Stimulated activated naive CD8-positive, alpha-beta T cell treated with anti-CD3 and anti-CD28 coated beads, Interleukin-15, Interleukin-2, amounts not matched to agents 100 ng/mL and 50 ng/mL, for 24 hours (primary cell): Measurements from ENCODE around the gene AFG1L.
"Not testable (repeated sequence)": the region's sequence is repeated elsewhere in the genome, so short reads cannot be mapped to it uniquely, and the experiment has no call there.

ENCODE experiments used
- H3K27ac Mint-ChIP-seq: one replicate; pipeline ENCODE4 v1.8.0; 2021; ENCODE audit warnings: mild to moderate bottlenecking, mixed read lengths
- H3K27me3 Mint-ChIP-seq: one replicate; pipeline ENCODE4 v1.8.0; 2021; ENCODE audit warnings: mixed read lengths
- H3K36me3 Mint-ChIP-seq: one replicate; pipeline ENCODE4 v1.8.0; 2021; ENCODE audit warnings: low read depth, mixed read lengths
- H3K4me1 Mint-ChIP-seq: one replicate; pipeline ENCODE4 v1.8.0; 2021; ENCODE audit warnings: low read depth, mixed read lengths
- H3K4me3 Mint-ChIP-seq: one replicate; pipeline ENCODE4 v1.8.0; 2021; ENCODE audit warnings: mild to moderate bottlenecking, mixed read lengths
- H3K9me3 Mint-ChIP-seq: one replicate; pipeline ENCODE4 v1.8.0; 2021; ENCODE audit warnings: mixed read lengths

Gene AFG1L

GRCh38 chr6:108507316-108507715 lies 212.5 kb downstream of the AFG1L start:
- Mint-ChIP-seq H3K27me3 (no peaks in the 10 kb centered on the region), H3K4me1 (no peaks in the 10 kb centered on the region), H3K27ac (no peak overlapping the region), H3K36me3 (peaks cover 36% of the 10 kb centered on the region), H3K4me3 (no peak overlapping the region), H3K9me3 (no peaks in the 10 kb centered on the region)

GRCh38 chr6:108510461-108511319 lies 215.8 kb downstream of the AFG1L start:
- Mint-ChIP-seq H3K27me3 (no peaks in the 10 kb centered on the region), H3K27ac (no peak overlapping the region), H3K4me1 (no peaks in the 10 kb centered on the region), H3K9me3 (no peaks in the 10 kb centered on the region), H3K36me3 (peaks cover 20% of the 10 kb centered on the region), H3K4me3 (no peak overlapping the region)

DNA sequence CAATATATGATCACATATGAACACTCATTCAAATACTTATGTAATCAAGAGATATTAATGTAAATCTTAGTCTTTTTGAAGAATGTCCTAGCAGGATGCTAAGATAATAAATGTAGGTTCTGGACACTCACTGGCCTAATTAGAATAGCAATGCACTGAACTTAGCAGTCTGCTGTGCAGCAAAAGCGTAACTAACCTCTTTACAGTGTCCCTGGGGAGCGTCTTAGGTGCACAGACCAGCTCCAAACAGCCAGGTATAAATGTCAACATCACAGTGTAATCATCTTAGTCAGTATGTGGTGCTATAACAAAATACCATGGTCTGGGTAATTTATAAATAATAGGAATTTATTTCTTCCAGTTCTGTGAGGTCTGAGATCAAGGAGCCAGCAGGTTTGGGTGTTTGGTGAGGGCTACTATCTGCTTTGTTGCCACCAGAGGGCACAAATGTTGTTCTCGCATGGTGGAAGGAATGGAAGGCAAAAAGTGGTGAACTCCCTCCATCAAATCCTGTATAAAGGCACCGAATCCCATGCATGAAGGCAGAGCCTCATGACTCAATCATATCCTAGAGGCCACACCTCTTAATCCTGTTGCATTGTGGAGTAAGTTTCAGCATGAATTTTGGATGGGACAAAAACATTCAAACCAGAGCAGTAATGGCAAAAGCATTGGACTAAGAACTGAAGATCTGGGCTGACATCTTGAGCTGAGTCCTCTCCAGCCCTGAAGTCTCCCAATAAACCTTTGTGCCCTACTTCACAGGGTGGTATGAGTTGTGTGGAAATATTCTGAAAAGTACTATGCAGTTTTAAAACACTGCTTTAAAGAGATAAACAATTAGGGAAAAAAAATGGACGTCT lies 224.1 kb downstream of the AFG1L start:
- Mint-ChIP-seq H3K27ac (no peak overlapping the region), H3K4me1 (no peaks in the 10 kb centered on the region), H3K4me3 (no peak overlapping the region), H3K36me3 (peaks cover 4% of the 10 kb centered on the region), H3K9me3 (no peaks in the 10 kb centered on the region), H3K27me3 (no peaks in the 10 kb centered on the region)

DNA sequence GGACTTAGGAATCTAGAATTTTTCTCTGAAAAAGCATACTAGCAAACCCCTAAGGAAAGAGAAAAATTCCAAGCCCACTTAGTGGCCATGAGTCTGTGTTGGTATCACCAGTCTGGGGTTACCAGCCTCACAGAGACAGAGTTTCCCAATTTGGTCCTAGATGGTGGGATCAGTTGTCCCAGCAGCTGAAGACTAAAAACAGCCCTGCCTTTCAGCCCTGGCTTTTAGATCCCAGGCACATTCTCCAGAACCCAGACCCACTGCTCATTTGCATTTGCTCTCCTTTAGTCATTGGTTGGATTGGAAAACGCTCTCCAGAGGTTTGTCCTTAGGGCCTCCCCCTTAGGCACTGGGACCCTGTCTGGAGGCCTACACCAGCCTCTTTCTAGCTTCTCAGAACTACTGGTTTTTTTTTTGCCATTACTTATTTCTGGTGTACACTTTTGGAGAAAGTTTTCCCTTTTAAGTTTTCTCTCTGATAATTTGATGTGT lies 226.8 kb downstream of the AFG1L start:
- Mint-ChIP-seq H3K9me3 (no peaks in the 10 kb centered on the region), H3K27me3 (no peaks in the 10 kb centered on the region), H3K4me3 (no peak overlapping the region), H3K36me3 (peaks cover 4% of the 10 kb centered on the region), H3K27ac (no peak overlapping the region), H3K4me1 (no peaks in the 10 kb centered on the region)

- peaks cover 4% of the 10 kb centered on the region for H3K36me3 Mint-ChIP-seq
- H3K9me3 Mint-ChIP-seq = no peaks in the 10 kb centered on the region
- H3K4me3 Mint-ChIP-seq = no peak overlapping the region
- no peaks in the 10 kb centered on the region for H3K27me3 Mint-ChIP-seq
- no peak overlapping the region for H3K27ac Mint-ChIP-seq
- no peaks in the 10 kb centered on the region for H3K4me1 Mint-ChIP-seq
Observed at GRCh38 chr6:108523697-108524096, 228.8 kb downstream of the AFG1L start.

GRCh38 chr6:108524528-108525248 lies 229.8 kb downstream of the AFG1L start:
- no peak overlapping the region for H3K4me3 Mint-ChIP-seq
- H3K4me1 Mint-ChIP-seq = no peaks in the 10 kb centered on the region
- H3K27me3 Mint-ChIP-seq = no peaks in the 10 kb centered on the region
- H3K27ac Mint-ChIP-seq = no peak overlapping the region
- H3K9me3 Mint-ChIP-seq = no peaks in the 10 kb centered on the region
- peaks cover 4% of the 10 kb centered on the region for H3K36me3 Mint-ChIP-seq

DNA sequence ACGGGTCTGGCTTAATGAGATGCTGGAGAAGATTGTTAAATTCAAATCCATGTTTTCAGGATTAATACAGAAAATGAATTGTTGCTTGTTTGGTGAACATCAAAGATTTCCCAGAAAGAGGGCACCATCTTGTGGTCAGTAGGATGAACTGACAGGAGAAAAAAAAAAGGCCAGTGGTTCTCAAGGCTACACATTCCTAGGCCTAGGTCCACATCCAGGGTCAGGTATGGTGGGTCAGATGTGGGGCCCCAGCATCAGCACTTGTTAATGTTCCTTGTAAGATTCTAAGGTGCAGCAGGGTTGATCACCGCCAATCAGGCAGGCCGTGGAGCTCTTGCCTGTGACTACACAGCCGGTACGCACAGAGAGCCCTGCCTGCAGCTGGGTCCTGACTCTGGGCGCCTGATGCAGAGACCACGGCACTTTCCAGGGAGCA lies 231.9 kb downstream of the AFG1L start:
- no peaks in the 10 kb centered on the region for H3K9me3 Mint-ChIP-seq
- peaks cover 4% of the 10 kb centered on the region for H3K36me3 Mint-ChIP-seq
- H3K4me3 Mint-ChIP-seq = no peak overlapping the region
- H3K27me3 Mint-ChIP-seq = no peaks in the 10 kb centered on the region
- H3K4me1 Mint-ChIP-seq = no peaks in the 10 kb centered on the region
- H3K27ac Mint-ChIP-seq = no peak overlapping the region

DNA sequence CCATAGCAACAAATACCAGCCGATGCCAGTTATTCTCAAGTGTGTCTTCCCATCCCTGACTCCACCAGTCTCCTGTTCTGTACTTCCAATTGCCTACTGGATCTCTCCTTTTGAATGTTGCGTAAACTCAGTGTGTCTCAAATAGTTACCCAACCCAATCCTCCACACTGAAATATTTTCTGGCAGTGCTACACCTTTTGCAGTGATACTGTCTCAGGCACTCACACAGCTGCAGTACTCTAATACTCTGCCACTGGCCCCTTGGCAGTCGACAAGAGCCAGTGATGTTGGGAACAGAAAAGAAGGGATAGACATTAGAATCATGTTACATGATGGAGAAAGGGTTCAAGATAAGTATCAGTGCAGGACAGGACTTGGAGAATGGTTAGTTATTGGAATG lies 234.0 kb downstream of the AFG1L start:
- Mint-ChIP-seq H3K27me3 (no peaks in the 10 kb centered on the region), H3K9me3 (no peaks in the 10 kb centered on the region)

GRCh38 chr6:108531332-108531731 lies 236.5 kb downstream of the AFG1L start:
- no peak overlapping the region for H3K27ac Mint-ChIP-seq
- H3K4me1 Mint-ChIP-seq = no peaks in the 10 kb centered on the region
- H3K9me3 Mint-ChIP-seq = no peaks in the 10 kb centered on the region
- no peak overlapping the region for H3K4me3 Mint-ChIP-seq
- no peaks in the 10 kb centered on the region for H3K36me3 Mint-ChIP-seq
- no peaks in the 10 kb centered on the region for H3K27me3 Mint-ChIP-seq

More for the DNA sequence above, 234.0 kb downstream of the AFG1L start:
- no peaks in the 10 kb centered on the region for H3K36me3 Mint-ChIP-seq
- no peaks in the 10 kb centered on the region for H3K4me1 Mint-ChIP-seq
- no peak overlapping the region for H3K27ac Mint-ChIP-seq
- H3K4me3 Mint-ChIP-seq = no peak overlapping the region

DNA sequence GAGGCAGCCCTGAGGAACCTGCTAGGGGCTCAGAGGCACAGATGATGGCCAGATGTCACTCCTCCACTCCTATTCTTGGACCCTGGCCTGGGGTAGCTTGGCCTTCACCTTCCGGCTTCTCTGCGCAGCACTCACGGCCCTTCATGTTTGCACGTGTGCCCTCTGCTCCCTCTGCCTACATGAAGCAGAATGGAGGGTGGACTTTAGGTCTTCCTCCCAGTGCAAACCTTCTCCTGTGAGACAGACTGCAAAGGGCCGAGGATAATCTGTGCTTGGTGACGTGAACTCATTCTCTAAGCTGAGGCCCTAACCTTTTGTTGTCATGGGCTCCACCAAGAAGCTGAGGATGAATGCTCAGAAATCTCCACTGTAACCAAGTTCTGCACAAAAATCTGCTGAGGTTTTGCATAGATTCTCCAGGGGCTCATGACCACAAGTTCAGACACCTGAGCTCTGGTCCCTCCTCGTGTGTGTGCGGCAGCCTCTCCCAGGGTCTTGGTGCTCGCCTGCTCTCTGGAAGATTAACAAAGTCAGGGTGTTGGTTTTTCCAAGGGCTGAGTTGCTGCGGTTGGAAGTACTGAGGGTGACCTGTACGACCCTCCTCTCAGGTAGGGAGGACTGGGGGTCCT lies 240.4 kb downstream of the AFG1L start:
- Mint-ChIP-seq H3K9me3 (peaks cover 4% of the 10 kb centered on the region), H3K27ac (no peak overlapping the region), H3K4me1 (no peaks in the 10 kb centered on the region), H3K27me3 (peaks cover 3% of the 10 kb centered on the region), H3K36me3 (no peaks in the 10 kb centered on the region), H3K4me3 (no peak overlapping the region)

DNA sequence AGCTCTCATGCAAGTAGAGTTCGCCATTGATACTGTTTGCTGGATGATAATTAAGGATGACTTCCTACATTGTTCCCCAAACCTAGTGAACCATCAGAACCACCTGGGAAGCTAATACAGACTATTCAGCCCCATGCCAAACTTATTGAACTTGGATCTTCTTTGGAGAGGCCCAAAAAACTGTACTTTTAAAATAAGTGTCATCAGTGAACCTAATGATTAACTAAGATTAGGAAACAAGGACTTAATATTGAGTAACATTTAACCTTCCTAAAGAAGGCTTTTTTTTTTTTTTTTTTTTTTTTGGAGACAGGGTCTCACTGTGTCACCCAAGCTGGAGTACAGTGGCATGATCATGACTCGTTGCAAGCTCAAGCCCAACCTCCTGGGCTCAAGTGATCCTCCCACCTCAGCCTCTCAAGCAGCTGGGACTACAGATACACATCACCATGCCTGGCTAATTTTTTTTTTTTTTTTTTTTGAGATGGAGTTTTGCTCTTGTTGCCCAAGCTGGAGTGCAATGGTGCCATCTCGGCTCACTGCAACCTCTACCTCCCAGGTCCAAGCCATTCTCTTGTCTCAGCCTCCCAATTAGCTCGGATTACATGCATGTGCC lies 241.2 kb downstream of the AFG1L start:
- not testable (repeated sequence) for H3K36me3 Mint-ChIP-seq, H3K27me3 Mint-ChIP-seq, H3K4me3 Mint-ChIP-seq, H3K4me1 Mint-ChIP-seq, H3K27ac Mint-ChIP-seq, H3K9me3 Mint-ChIP-seq

DNA sequence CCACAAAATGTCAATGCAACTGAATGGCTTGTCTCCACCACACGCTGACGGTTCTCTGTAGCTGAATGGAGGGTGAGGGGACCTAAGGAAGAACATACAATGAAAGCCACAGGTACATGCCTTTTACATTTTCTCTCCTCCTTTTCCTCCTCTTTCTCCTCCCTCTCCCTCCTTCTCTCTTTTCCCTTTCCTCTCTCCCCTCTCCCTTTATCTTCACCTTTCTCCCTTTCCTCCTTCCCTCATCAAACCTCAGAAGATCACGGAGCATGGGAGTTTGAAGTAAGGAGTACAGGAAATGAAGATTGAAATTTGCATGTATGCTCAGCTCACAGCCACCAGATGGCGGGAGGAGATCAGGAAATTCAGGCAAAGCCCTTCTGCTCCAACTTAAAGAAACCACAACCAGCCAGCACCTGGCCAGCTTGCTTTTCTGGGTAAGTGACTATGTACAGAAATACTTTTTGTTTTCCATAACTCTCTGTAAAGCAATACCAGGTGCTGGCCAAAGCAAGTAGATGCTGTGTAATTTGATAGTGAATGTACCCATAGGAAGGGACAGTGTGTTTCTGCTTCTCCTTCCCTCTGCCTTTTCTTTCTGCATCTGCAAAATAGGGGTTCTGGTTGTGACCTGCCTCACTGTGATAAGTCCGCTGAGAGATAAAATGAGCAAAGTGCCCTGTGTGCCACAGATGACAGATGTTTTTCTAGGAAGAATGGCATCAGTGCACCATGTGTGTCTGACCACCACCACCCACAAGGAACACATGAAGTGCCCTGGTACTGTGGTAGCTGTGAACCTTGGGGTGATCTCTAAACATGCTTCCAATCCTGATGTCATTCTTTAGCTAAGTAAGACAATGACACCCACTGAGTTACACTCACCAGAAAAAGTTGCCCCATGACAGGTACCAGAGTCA lies 247.2 kb downstream of the AFG1L start:
- Mint-ChIP-seq H3K4me3 (no peak overlapping the region), H3K27ac (no peak overlapping the region), H3K4me1 (peaks cover 9% of the 10 kb centered on the region), H3K27me3 (peaks cover 8% of the 10 kb centered on the region), H3K36me3 (no peaks in the 10 kb centered on the region), H3K9me3 (peaks cover 4% of the 10 kb centered on the region)

GRCh38 chr6:108543175-108543940 lies 248.5 kb downstream of the AFG1L start:
- peaks cover 4% of the 10 kb centered on the region for H3K9me3 Mint-ChIP-seq
- peaks cover 11% of the 10 kb centered on the region for H3K4me1 Mint-ChIP-seq
- H3K27ac Mint-ChIP-seq = no peak overlapping the region
- H3K36me3 Mint-ChIP-seq = no peaks in the 10 kb centered on the region
- peaks cover 4% of the 10 kb centered on the region for H3K27me3 Mint-ChIP-seq
- H3K4me3 Mint-ChIP-seq = no peak overlapping the region
